ENCODE results near the gene MORN3.

The MORN3 gene

DNA sequence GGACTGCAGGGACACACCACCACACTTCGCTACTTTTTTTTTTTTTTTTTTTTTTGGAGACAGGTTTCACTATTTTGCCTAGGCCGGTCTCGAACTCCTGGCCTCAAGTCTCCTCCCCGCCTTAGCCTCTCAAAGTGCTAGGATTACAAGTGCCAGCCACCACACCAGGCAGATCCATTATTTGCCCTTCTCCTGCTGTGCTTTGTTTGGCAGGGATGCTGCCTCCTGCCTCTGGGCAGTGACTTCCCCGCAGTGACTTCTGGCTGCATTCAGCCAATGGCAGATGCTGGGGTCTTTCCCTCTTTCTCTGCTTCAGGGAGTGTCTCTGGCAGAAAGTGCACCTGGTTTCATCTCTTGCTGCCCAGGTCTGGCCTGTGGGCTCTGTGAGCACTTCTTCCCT is 6.7 kb upstream of the MORN3 start:
- no peak for TF ChIP-seq CREB5 (CRISPR knock-in tag; IDR thresholded peaks at IDR 0.05; ENCODE audit: low read depth)
- no peak for TF ChIP-seq GLIS3 (CRISPR knock-in tag; IDR thresholded peaks at IDR 0.05)
- TF ChIP-seq, protein P1, sequence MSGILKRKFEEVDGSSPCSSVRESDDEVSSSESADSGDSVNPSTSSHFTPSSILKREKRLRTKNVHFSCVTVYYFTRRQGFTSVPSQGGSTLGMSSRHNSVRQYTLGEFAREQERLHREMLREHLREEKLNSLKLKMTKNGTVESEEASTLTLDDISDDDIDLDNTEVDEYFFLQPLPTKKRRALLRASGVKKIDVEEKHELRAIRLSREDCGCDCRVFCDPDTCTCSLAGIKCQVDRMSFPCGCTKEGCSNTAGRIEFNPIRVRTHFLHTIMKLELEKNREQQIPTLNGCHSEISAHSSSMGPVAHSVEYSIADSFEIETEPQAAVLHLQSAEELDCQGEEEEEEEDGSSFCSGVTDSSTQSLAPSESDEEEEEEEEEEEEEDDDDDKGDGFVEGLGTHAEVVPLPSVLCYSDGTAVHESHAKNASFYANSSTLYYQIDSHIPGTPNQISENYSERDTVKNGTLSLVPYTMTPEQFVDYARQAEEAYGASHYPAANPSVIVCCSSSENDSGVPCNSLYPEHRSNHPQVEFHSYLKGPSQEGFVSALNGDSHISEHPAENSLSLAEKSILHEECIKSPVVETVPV (CRISPR knock-in tag; IDR thresholded peaks at IDR 0.05): no peak
- TF ChIP-seq ZFP3 (CRISPR knock-in tag; IDR thresholded peaks at IDR 0.05): no peak
- no peak for TF ChIP-seq PATZ1 (CRISPR knock-in tag; IDR thresholded peaks at IDR 0.05; ENCODE audit: borderline replicate concordance)
- TF ChIP-seq PPARA (CRISPR knock-in tag; IDR thresholded peaks at IDR 0.05; ENCODE audit: borderline replicate concordance): no peak
- TF ChIP-seq ZNF70 (CRISPR knock-in tag; IDR thresholded peaks at IDR 0.05): no peak
- no peak for TF ChIP-seq ESRRG (CRISPR knock-in tag; IDR thresholded peaks at IDR 0.05)
- TF ChIP-seq, protein P2, sequence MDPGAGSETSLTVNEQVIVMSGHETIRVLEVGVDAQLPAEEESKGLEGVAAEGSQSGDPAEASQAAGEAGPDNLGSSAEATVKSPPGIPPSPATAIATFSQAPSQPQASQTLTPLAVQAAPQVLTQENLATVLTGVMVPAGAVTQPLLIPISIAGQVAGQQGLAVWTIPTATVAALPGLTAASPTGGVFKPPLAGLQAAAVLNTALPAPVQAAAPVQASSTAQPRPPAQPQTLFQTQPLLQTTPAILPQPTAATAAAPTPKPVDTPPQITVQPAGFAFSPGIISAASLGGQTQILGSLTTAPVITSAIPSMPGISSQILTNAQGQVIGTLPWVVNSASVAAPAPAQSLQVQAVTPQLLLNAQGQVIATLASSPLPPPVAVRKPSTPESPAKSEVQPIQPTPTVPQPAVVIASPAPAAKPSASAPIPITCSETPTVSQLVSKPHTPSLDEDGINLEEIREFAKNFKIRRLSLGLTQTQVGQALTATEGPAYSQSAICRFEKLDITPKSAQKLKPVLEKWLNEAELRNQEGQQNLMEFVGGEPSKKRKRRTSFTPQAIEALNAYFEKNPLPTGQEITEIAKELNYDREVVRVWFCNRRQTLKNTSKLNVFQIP (CRISPR knock-in tag; IDR thresholded peaks at IDR 0.05; ENCODE audit: borderline replicate concordance, low read depth): no peak
- TF ChIP-seq ZNF565 (CRISPR knock-in tag; conservative IDR thresholded peaks at IDR 0.05; ENCODE audit: low read depth): no peak
- TF ChIP-seq ARNTL (CRISPR knock-in tag; IDR thresholded peaks at IDR 0.05; ENCODE audit: borderline replicate concordance, low read depth): no peak
- TF ChIP-seq BACH2 (CRISPR knock-in tag; IDR thresholded peaks at IDR 0.05; ENCODE audit: borderline replicate concordance): no peak
- TF ChIP-seq TOX (CRISPR knock-in tag; IDR thresholded peaks at IDR 0.05; ENCODE audit: borderline replicate concordance): no peak
- no peak for TF ChIP-seq ZNF8 (CRISPR knock-in tag; IDR thresholded peaks at IDR 0.05)
- TF ChIP-seq TSHZ2 (CRISPR knock-in tag; IDR thresholded peaks at IDR 0.05): no peak
- TF ChIP-seq ISL1 (CRISPR knock-in tag; IDR thresholded peaks at IDR 0.05): no peak
- no peak for TF ChIP-seq TCF4 (CRISPR knock-in tag; IDR thresholded peaks at IDR 0.05; ENCODE audit: borderline replicate concordance)
- TF ChIP-seq ZC3H10 (CRISPR knock-in tag; IDR thresholded peaks at IDR 0.05): no peak
- ATAC-seq: no peak

DNA sequence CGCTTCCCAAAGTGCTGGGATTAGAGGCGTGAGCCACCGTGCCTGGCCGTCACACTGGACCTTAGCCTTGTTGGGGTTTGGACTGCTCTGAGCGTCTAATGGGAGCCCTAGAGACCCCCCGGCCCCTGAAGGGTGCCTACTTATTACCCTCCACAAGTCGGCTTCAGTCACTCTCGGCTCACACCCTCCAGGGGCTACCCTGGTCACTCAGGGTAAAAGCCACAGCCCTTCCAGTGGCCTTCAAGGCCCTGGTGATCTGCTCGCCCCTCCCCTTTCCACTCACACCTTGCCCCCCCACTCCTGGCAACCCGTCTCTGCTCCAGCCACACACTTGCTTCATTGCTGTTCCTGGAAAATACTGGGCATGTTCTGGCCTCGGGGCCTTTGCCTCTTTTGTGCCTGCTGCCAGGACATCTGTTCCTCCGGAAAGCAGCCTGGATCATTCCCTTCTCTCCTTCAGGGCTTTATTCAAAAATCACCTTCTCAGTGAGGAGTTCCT is 3.6 kb upstream of the MORN3 start:
- ATAC-seq: peak; percentile 7
- no peak for TF ChIP-seq ZC3H10 (CRISPR knock-in tag; IDR thresholded peaks at IDR 0.05)
- TF ChIP-seq TSHZ2 (CRISPR knock-in tag; IDR thresholded peaks at IDR 0.05): no peak
- no peak for TF ChIP-seq CSDC2 (CRISPR knock-in tag; IDR thresholded peaks at IDR 0.05)
- TF ChIP-seq TOX (CRISPR knock-in tag; IDR thresholded peaks at IDR 0.05; ENCODE audit: borderline replicate concordance): no peak
- TF ChIP-seq ZNF70 (CRISPR knock-in tag; IDR thresholded peaks at IDR 0.05): no peak
- no peak for TF ChIP-seq SNAI2 (CRISPR knock-in tag; IDR thresholded peaks at IDR 0.05)
- TF ChIP-seq, protein P1 (CRISPR knock-in tag; IDR thresholded peaks at IDR 0.05): no peak
- no peak for TF ChIP-seq TCF4 (CRISPR knock-in tag; IDR thresholded peaks at IDR 0.05; ENCODE audit: borderline replicate concordance)
- TF ChIP-seq CREB5 (CRISPR knock-in tag; IDR thresholded peaks at IDR 0.05; ENCODE audit: low read depth): no peak
- TF ChIP-seq ESRRG (CRISPR knock-in tag; IDR thresholded peaks at IDR 0.05): no peak
- TF ChIP-seq ZNF565 (CRISPR knock-in tag; conservative IDR thresholded peaks at IDR 0.05; ENCODE audit: low read depth): no peak
- TF ChIP-seq GLIS3 (CRISPR knock-in tag; IDR thresholded peaks at IDR 0.05): no peak
- TF ChIP-seq OSR1 (CRISPR knock-in tag; IDR thresholded peaks at IDR 0.05): no peak
- no peak for TF ChIP-seq BACH2 (CRISPR knock-in tag; IDR thresholded peaks at IDR 0.05; ENCODE audit: borderline replicate concordance)
- TF ChIP-seq RARB (CRISPR knock-in tag; IDR thresholded peaks at IDR 0.05): no peak
